Activated CD8-positive, alpha-beta T cell treated with anti-CD3 and anti-CD28 coated beads for 36 hours (primary cell): Measurements from ENCODE around the gene LRTM2. TPM values are rescaled to one million over a fixed set of nuclear protein-coding genes. Genes with fewer than 3 reads are reported as not detected.

Source experiments
- ATAC-seq: fragments of 200-7000 bp; cut with Tn5 transposase; one replicate; pipeline ENCODE4 v1.10.0; 2021; ENCODE audit warnings: mild to moderate bottlenecking, moderate library complexity
- CTCF ChIA-PET: fragments of 350-600 bp; sonication (Branson Sonifier 250); formaldehyde crosslinking; loops from one replicate; lab custom pipeline; 2021; ENCODE audit warnings: antibody characterized with exemption; lab: Charles Lee
- POLR2A ChIA-PET: fragments of 350-600 bp; sonication (Branson Sonifier 250); formaldehyde crosslinking; loops from one replicate; lab custom pipeline; 2021; ENCODE audit warnings: antibody characterized with exemption; lab: Charles Lee
- DNase-seq: peaks from one replicate; pipeline ENCODE4 v3.0.0-alpha.2; 2020
- H3K27ac Mint-ChIP-seq: one replicate; pipeline ENCODE4 v1.8.0; 2021; ENCODE audit warnings: mild to moderate bottlenecking, mixed read lengths
- H3K27me3 Mint-ChIP-seq: one replicate; pipeline ENCODE4 v1.8.0; 2021; ENCODE audit warnings: mixed read lengths
- H3K36me3 Mint-ChIP-seq: one replicate; pipeline ENCODE4 v1.8.0; 2021; ENCODE audit warnings: low read depth, mixed read lengths
- H3K4me1 Mint-ChIP-seq: one replicate; pipeline ENCODE4 v1.8.0; 2021; ENCODE audit warnings: low read depth, mixed read lengths
- H3K4me3 Mint-ChIP-seq: one replicate; pipeline ENCODE4 v1.8.0; 2021; ENCODE audit warnings: mild to moderate bottlenecking, moderate library complexity, mixed read lengths
- H3K9me3 Mint-ChIP-seq: one replicate; pipeline ENCODE4 v1.8.0; 2021; ENCODE audit warnings: mixed read lengths
- intact Hi-C: fragments of 100-400 bp; cut with micrococcal nuclease; formaldehyde crosslinking; loops from one replicate; pipeline ENCODE4 v1.10.0; 2022
- total RNA-seq, 2 experiments: library from RNA; stranded (reverse); gene quantifications; one replicate each; pipeline ENCODE4 v1.2.3, GENCODE V29; 2021
- TF ChIP-seq, protein P1 (sequence below): fragments of 200-600 bp; IDR thresholded peaks from one replicate; pipeline ENCODE4 v1.8.0; 2022; ENCODE audit warnings: antibody characterized with exemption, mild to moderate bottlenecking

Gene LRTM2
- total RNA-seq, 2 experiments from 2014 or later: not detected

- H3K4me3 Mint-ChIP-seq: no peak overlapping the region
- H3K4me1 Mint-ChIP-seq: peaks cover 7% of the 10 kb centered on the region
- H3K36me3 Mint-ChIP-seq: no peaks in the 10 kb centered on the region
- peaks cover 3% of the 10 kb centered on the region for H3K27me3 Mint-ChIP-seq
- H3K9me3 Mint-ChIP-seq: no peaks in the 10 kb centered on the region
- DNase-seq (no peak), ATAC-seq (no peak)
- ChIA-PET CTCF (interaction anchor here (1.3 to 2.3 kb wide), 2 partner anchors 99 kb away, joined by 3 to 9 read pairs; no protein-coding TSS in a partner anchor), POLR2A (no interaction called here)
- intact Hi-C loops: no loop called here
- TF ChIP-seq, protein P1, sequence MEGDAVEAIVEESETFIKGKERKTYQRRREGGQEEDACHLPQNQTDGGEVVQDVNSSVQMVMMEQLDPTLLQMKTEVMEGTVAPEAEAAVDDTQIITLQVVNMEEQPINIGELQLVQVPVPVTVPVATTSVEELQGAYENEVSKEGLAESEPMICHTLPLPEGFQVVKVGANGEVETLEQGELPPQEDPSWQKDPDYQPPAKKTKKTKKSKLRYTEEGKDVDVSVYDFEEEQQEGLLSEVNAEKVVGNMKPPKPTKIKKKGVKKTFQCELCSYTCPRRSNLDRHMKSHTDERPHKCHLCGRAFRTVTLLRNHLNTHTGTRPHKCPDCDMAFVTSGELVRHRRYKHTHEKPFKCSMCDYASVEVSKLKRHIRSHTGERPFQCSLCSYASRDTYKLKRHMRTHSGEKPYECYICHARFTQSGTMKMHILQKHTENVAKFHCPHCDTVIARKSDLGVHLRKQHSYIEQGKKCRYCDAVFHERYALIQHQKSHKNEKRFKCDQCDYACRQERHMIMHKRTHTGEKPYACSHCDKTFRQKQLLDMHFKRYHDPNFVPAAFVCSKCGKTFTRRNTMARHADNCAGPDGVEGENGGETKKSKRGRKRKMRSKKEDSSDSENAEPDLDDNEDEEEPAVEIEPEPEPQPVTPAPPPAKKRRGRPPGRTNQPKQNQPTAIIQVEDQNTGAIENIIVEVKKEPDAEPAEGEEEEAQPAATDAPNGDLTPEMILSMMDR: no peak
- no peak overlapping the region for H3K27ac Mint-ChIP-seq
These were observed 20.6 kb downstream of the LRTM2 start for GRCh38 chr12:1840981-1841425.

DNA sequence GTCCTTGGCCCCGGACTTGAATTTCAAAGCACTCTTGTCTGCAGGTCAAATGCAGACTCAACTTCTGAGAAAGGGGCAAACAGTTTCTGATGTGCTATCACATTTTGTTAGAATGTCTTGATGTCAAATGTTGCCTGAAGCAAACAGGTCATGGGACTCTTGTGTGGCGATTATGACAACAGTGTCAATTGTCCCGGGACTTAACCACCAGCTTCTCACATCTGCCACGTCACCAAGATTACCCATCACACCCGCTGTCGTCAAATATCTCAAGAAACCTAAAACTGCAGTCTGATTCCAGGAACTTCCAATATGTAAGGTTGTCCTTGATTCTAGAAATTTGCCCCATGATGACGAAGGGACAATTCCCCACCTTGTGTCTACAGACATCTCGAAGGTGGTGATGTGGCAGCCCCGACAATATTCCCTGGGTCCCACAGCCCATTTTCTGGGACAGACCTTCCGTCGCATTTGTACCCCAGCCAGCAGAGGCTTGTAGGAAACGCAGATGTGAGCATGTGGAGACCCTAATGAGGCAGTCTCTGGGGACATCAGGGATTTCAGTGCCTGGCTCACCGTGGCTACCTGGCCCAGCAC is 21.3 kb downstream of the LRTM2 start:
- peaks cover 7% of the 10 kb centered on the region for H3K4me1 Mint-ChIP-seq
- ChIA-PET CTCF (interaction anchor here (1.3 to 1.5 kb wide), 2 partner anchors 50 to 98 kb away, joined by 3 read pairs; no protein-coding TSS in a partner anchor), POLR2A (no interaction called here)
- no peaks in the 10 kb centered on the region for H3K36me3 Mint-ChIP-seq
- TF ChIP-seq, protein P1: no peak
- peaks cover 3% of the 10 kb centered on the region for H3K27me3 Mint-ChIP-seq
- intact Hi-C loops: no loop called here
- no peak for ATAC-seq
- H3K27ac Mint-ChIP-seq: no peak overlapping the region
- no peak overlapping the region for H3K4me3 Mint-ChIP-seq
- no peak for DNase-seq
- H3K9me3 Mint-ChIP-seq: no peaks in the 10 kb centered on the region

DNA sequence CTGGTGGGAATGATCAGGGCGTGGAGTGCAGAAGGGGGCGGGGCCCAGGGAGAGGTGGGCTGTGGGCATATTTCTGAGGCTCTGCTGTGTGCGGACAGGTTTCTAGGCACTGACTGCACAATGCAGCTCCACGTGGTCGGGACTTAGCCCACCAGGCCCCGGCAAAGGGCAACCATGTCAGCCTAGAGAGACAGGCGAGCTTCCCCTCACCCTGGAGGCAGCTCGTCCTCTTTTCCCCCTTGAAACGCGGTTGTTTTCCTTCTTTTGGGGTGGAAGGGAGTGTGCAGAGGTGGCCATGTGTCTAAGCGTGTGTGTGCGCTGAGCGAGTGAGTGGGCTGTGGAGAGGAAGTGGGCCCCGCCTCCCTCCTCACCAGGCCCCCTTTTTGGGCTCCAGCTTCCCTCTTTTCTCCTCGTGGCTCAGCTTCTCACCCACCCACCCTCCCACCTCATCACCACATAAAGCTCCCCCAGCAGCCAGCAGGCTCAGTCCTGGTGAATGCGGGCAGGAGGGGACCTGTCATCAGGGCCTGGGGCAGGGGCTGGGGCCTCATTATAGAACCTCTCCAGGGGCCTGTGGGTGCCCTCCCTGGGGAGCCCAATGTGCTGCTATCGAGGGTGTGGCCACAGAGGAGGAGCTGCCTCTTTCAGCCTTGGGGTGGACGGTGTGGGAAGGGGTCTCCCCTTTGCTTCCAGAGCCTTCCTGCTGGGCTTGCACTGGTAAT is 22.0 kb downstream of the LRTM2 start:
- TF ChIP-seq, protein P1: no peak
- H3K27ac Mint-ChIP-seq: no peak overlapping the region
- peaks cover 3% of the 10 kb centered on the region for H3K27me3 Mint-ChIP-seq
- H3K36me3 Mint-ChIP-seq: no peaks in the 10 kb centered on the region
- intact Hi-C loops: no loop called here
- H3K9me3 Mint-ChIP-seq: no peaks in the 10 kb centered on the region
- DNase-seq (peak; percentile 13), ATAC-seq (peak; percentile 60)
- peaks cover 7% of the 10 kb centered on the region for H3K4me1 Mint-ChIP-seq
- ChIA-PET POLR2A (no interaction called here), CTCF (interaction anchor here (1.3 to 1.5 kb wide), 2 partner anchors 51 to 97 kb away, joined by 3 read pairs; no protein-coding TSS in a partner anchor)
- H3K4me3 Mint-ChIP-seq: no peak overlapping the region

GRCh38 chr12:1842905-1843640 is 22.7 kb downstream of the LRTM2 start:
- H3K27me3 Mint-ChIP-seq: peaks cover 3% of the 10 kb centered on the region
- intact Hi-C loops: no loop called here
- DNase-seq (no peak), ATAC-seq (no peak)
- H3K27ac Mint-ChIP-seq: no peak overlapping the region
- TF ChIP-seq, protein P1: no peak
- peaks cover 7% of the 10 kb centered on the region for H3K4me1 Mint-ChIP-seq
- ChIA-PET POLR2A (no interaction called here), CTCF (interaction anchor here (1.5 kb wide), 1 partner anchor 52 kb away, joined by 3 read pairs; no protein-coding TSS in a partner anchor)
- H3K9me3 Mint-ChIP-seq: no peaks in the 10 kb centered on the region
- H3K36me3 Mint-ChIP-seq: no peaks in the 10 kb centered on the region
- H3K4me3 Mint-ChIP-seq: no peak overlapping the region
